GM18951 (cell line): ENCODE measurements around the gene CLIC5.

ENCODE experiments used
- POLR2A ChIP-seq: IDR thresholded peaks from 4 replicates; pipeline ENCODE4 v1.6.1; 2011; ENCODE audit warnings: mild to moderate bottlenecking; ENCODE audit not compliant: insufficient read length, insufficient read depth; ENCODE audit errors: extremely low read depth
- in situ Hi-C: fragments of 300-500 bp; cut with MboI; formaldehyde crosslinking; loops from one replicate; pipeline ENCODE4 v1.12.0; 2022; ENCODE audit warnings: low sequenced_read_pairs, mixed read lengths, inconsistent platforms; ENCODE audit not compliant: unreplicated experiment

CLIC5 gene

DNA sequence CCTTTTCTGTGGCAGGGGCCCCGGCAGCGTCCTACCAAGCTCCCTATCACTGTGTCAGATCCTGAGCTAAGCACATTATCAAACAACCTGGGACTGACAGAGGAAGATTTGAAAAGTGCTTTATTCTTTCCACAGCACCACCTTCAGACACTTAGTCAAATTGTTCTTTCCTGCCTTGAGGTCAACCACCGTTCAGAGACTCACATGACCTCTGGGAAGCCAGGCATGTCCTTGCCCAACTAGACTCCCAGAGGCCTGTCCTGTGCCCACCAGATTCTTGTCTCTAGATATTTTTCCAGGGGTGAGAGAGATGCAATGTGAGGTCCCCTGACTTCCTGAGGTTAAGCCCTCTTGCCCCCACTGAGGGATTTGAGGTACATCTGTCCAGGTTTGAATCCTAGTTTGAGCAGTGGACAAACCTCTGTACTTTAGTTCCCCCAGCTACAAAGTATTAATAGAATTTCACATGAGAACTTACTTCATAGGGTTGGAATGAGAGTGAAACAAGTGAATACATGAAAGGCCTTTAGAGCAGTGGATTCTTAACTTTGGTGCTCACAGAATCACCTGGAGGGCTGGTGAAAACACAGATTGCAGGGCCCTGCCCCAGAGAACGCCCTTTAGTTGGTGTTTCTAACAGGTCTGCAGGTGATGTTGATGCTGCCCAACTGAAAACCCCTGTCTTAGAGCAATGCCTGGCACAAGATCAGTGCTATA is 179.8 kb downstream of the CLIC5 start:
- TF ChIP-seq POLR2A: no peak
- in situ Hi-C loops: no loop called here

DNA sequence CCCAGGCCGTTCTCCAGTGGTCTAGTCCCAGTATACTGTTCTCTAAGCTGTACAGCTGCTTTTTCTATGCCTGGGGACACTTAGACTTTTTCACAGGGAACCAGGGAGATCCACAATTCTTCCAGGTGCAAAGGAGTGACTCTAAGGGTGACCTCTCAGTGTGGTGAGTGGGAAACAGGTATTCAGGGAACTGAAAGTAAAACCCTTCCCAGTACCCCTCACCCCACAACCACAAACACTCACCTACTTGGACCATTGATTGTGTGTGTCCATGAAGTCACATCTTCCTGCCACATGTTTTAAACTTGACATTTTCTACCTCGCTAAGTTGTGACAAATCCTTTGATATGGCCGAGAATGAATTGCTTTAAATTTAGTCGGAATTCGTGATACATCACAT is 183.6 kb downstream of the CLIC5 start:
- TF ChIP-seq POLR2A: no peak
- in situ Hi-C loops: no loop called here
